ENCODE results near the gene LRRC34. TPM values are rescaled to one million over a fixed set of nuclear protein-coding genes. Genes with fewer than 3 reads are reported as not detected.

LRRC34 gene
- total and polyA plus RNA-seq, 7 experiments from 2014 or later = 0.26 to 3.7 (median 0.40) TPM

GRCh38 chr3:169764882-169765612 is 47.7 kb downstream of the LRRC34 start, which contains the start of gene TERC:
TERC (minus strand) TSS chr3:169765060.
- Histone ChIP-seq H3K27me3 (ENCODE audit: control insufficient read depth in 2 of 2, insufficient read depth in 2 of 2, low read length in 2 of 2) (no peaks in the 10 kb centered on the region), H3K36me3 (ENCODE audit: control insufficient read depth in 2 of 3, insufficient read depth in 3 of 3, low read length in 3 of 3) (peaks cover 0 to 10% (median 0%) of the 10 kb centered on the region in 3 experiments), H3K4me3 (ENCODE audit: low read length) (peak within 1 kb of the TSS; percentile 88), H3K27ac (ENCODE audit: low read depth, low read length) (peak within 1 kb of the TSS; percentile 98), H3K4me1 (ENCODE audit: control insufficient read depth in 2 of 2, insufficient read depth in 2 of 2, low read length in 2 of 2) (peaks cover 10 to 14% of the 10 kb centered on the region in 2 donors), H3K9me3 (ENCODE audit: control insufficient read depth in 2 of 3, low read length in 3 of 3) (no peaks in the 10 kb centered on the region)
- Mint-ChIP-seq H3K27ac (peak within 1 kb of the TSS; percentile 96 to 100 (median 99)), H3K4me1 (peaks cover 6 to 40% (median 35%) of the 10 kb centered on the region in 7 donors), H3K27me3 (no peaks in the 10 kb centered on the region), H3K36me3 (peaks cover 0 to 5% (median 0%) of the 10 kb centered on the region in 5 donors), H3K9me3 (peaks cover 0 to 5% (median 3%) of the 10 kb centered on the region in 11 donors), H3K4me3 (peak within 1 kb of the TSS; percentile 89 to 99 (median 98))
- peak; percentile 91 for ATAC-seq
- intact Hi-C loops (cut with micrococcal nuclease) = loop anchor here (1.0 to 5.0 kb wide), 20 partner anchors 8 to 1694 kb away; partner anchors contain the start of genes MYNN (in 2 of the 2), PHC3 (in 2 of the 2), PRKCI (in 2 of the 2) and SKIL (in 2 of the 2)
- ChIA-PET POLR2A (interaction anchor here (0.8 to 4.2 kb wide), 12 partner anchors 8 to 1046 kb away, joined by 3 to 89 read pairs (median 4); partner anchors contain the start of genes MYNN, PRKCI, SEC62 and SKIL), CTCF (interaction anchor here (0.5 to 3.3 kb wide), 3 partner anchors 8 to 1386 kb away, joined by 3 to 15 read pairs (median 3); partner anchors contain the start of gene MYNN)
- DNase-seq = peak; percentile 72 to 96 (median 94)

- H3K36me3 Mint-ChIP-seq = peaks cover 0 to 5% (median 0%) of the 10 kb centered on the region in 5 donors
- POLR2A ChIA-PET = interaction anchor here (0.7 to 4.2 kb wide), 15 partner anchors 9 to 1047 kb away, joined by 3 to 89 read pairs (median 4); partner anchors contain the start of genes LRRC34, LRRIQ4, MYNN and PHC3
- H3K9me3 Mint-ChIP-seq = peaks cover 0 to 5% (median 3%) of the 10 kb centered on the region in 11 donors
- peak overlapping the region; percentile 89 to 99 (median 98) for H3K4me3 Mint-ChIP-seq
- H3K4me1 Mint-ChIP-seq = peaks cover 7 to 39% (median 33%) of the 10 kb centered on the region in 7 donors
- no peaks in the 10 kb centered on the region for H3K27me3 Mint-ChIP-seq
- H3K9me3 ChIP-seq (ENCODE audit: control insufficient read depth in 2 of 3, low read length in 3 of 3) = no peaks in the 10 kb centered on the region
- peak overlapping the region; percentile 88 for H3K4me3 ChIP-seq (ENCODE audit: low read length)
- intact Hi-C loops (cut with micrococcal nuclease) = loop anchor here (1.0 to 5.0 kb wide), 13 partner anchors 49 to 1694 kb away; partner anchors contain the start of genes EIF5A2 (in 1 of the 2), PHC3 (in 1 of the 2), SEC62 (in 1 of the 2) and SKIL (in 1 of the 2)
- ATAC-seq = peak; percentile 46
- DNase-seq = peak in 8 of 9 donors; percentile 58 to 79 (median 73)
- no peaks in the 10 kb centered on the region for H3K27me3 ChIP-seq (ENCODE audit: control insufficient read depth in 2 of 2, insufficient read depth in 2 of 2, low read length in 2 of 2)
- peaks cover 13 to 21% of the 10 kb centered on the region in 2 donors for H3K4me1 ChIP-seq (ENCODE audit: control insufficient read depth in 2 of 2, insufficient read depth in 2 of 2, low read length in 2 of 2)
- CTCF ChIA-PET = interaction anchor here (0.5 to 3.3 kb wide), 3 partner anchors 9 to 1387 kb away, joined by 3 to 15 read pairs (median 3); partner anchors contain the start of gene MYNN
- H3K27ac Mint-ChIP-seq = peak overlapping the region; percentile 96 to 100 (median 99)
- peak overlapping the region; percentile 98 for H3K27ac ChIP-seq (ENCODE audit: low read depth, low read length)
- H3K36me3 ChIP-seq (ENCODE audit: control insufficient read depth in 2 of 3, insufficient read depth in 3 of 3, low read length in 3 of 3) = peaks cover 0 to 7% (median 0%) of the 10 kb centered on the region in 3 experiments
Measured at GRCh38 chr3:169764312-169764881, 48.3 kb downstream of the LRRC34 start.

DNA sequence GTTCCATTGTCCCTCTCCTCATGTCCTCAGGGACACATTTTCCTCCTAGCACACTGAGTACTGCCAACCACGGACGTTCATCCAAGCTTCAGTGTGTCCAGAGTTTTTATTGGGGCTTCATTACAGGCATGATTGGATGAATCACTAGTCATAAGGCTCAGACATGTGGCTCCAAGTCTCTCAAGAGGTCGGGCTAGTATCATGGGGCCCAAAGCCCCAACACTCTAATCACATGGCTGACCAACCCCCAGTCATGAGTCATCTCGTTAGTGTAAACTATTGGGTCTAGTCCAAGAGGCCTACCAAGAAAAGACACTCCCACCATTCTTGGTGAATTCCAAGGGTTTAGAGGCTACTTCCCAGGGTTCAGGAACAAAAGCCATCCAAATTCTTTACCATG is 52.2 kb downstream of the LRRC34 start:
- Histone ChIP-seq H3K36me3 (ENCODE audit: control insufficient read depth in 2 of 3, insufficient read depth in 3 of 3, low read length in 3 of 3) (peaks cover 0 to 6% (median 0%) of the 10 kb centered on the region in 3 experiments), H3K4me1 (ENCODE audit: control insufficient read depth in 2 of 2, insufficient read depth in 2 of 2, low read length in 2 of 2) (peaks cover 25 to 26% of the 10 kb centered on the region in 2 donors), H3K27ac (ENCODE audit: low read depth, low read length) (no peak overlapping the region), H3K27me3 (ENCODE audit: control insufficient read depth in 2 of 2, insufficient read depth in 2 of 2, low read length in 2 of 2) (no peaks in the 10 kb centered on the region), H3K9me3 (ENCODE audit: control insufficient read depth in 2 of 3, low read length in 3 of 3) (no peaks in the 10 kb centered on the region), H3K4me3 (ENCODE audit: low read length) (no peak overlapping the region)
- DNase-seq = no peak
- no peak for ATAC-seq
- no peak overlapping the region for H3K27ac Mint-ChIP-seq
- peaks cover 0 to 5% (median 0%) of the 10 kb centered on the region in 5 donors for H3K27me3 Mint-ChIP-seq
- no peak overlapping the region for H3K4me3 Mint-ChIP-seq
- H3K36me3 Mint-ChIP-seq = peaks cover 0 to 5% (median 0%) of the 10 kb centered on the region in 5 donors
- H3K9me3 Mint-ChIP-seq = peaks cover 0 to 3% (median 0%) of the 10 kb centered on the region in 11 donors
- intact Hi-C loops (cut with micrococcal nuclease) = loop anchor here (5.0 kb wide), 5 partner anchors 347 to 1107 kb away; no protein-coding TSS in a partner anchor
- H3K4me1 Mint-ChIP-seq = peaks cover 14 to 51% (median 39%) of the 10 kb centered on the region in 7 donors
- ChIA-PET CTCF (interaction anchor here (0.6 to 1.2 kb wide), 4 partner anchors 23 to 597 kb away, joined by 3 read pairs; partner anchors contain the start of gene SKIL), POLR2A (no interaction called here)

DNA sequence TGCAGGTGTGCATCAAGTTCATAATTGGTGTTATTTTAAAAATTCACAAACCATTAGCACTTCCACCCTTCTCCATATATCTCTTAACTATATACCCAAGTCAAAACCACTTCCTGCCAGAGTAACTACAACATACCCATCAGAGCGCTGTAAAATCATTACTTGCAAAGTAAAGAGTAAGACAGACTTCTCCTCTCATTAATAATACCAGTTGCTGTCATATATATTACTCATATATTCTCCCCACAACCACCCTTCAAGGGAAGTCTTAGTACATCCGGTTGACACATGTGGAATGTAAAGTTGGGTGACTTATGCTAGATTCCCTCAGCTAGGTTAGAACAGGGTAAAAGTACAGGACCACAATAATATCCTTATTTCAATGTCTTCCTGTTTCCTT is 53.4 kb downstream of the LRRC34 start:
- ChIA-PET POLR2A (interaction anchor here (1.0 to 1.2 kb wide), 2 partner anchors 10 to 105 kb away, joined by 3 read pairs; partner anchors contain the start of gene ACTRT3), CTCF (no interaction called here)
- peaks cover 0 to 2% (median 0%) of the 10 kb centered on the region in 5 donors for H3K36me3 Mint-ChIP-seq
- Histone ChIP-seq H3K9me3 (ENCODE audit: control insufficient read depth in 2 of 3, low read length in 3 of 3) (no peaks in the 10 kb centered on the region), H3K27ac (ENCODE audit: low read depth, low read length) (no peak overlapping the region), H3K27me3 (ENCODE audit: control insufficient read depth in 2 of 2, insufficient read depth in 2 of 2, low read length in 2 of 2) (no peaks in the 10 kb centered on the region), H3K4me1 (ENCODE audit: control insufficient read depth in 2 of 2, insufficient read depth in 2 of 2, low read length in 2 of 2) (peaks cover 23 to 25% of the 10 kb centered on the region in 2 donors), H3K36me3 (ENCODE audit: control insufficient read depth in 2 of 3, insufficient read depth in 3 of 3, low read length in 3 of 3) (peaks cover 0 to 1% (median 0%) of the 10 kb centered on the region in 3 experiments), H3K4me3 (ENCODE audit: low read length) (no peak overlapping the region)
- peak; percentile 49 for ATAC-seq
- H3K4me1 Mint-ChIP-seq = peaks cover 14 to 44% (median 30%) of the 10 kb centered on the region in 7 donors
- intact Hi-C loops (cut with micrococcal nuclease) = no loop called here
- DNase-seq = peak in 3 of 9 donors; percentile 25 to 37 (median 32)
- H3K27ac Mint-ChIP-seq = peak overlapping the region; percentile 16 to 78 (median 27)
- H3K4me3 Mint-ChIP-seq = peak overlapping the region in 8 of 10 donors; percentile 3 to 69 (median 35)
- H3K27me3 Mint-ChIP-seq = peaks cover 0 to 10% (median 0%) of the 10 kb centered on the region in 5 donors
- peaks cover 0 to 3% (median 0%) of the 10 kb centered on the region in 11 donors for H3K9me3 Mint-ChIP-seq

- CTCF ChIA-PET = no interaction called here
Measured at GRCh38 chr3:169758359-169758994, 54.2 kb downstream of the LRRC34 start.

More at GRCh38 chr3:169758359-169758994, 54.2 kb downstream of the LRRC34 start:
- Histone ChIP-seq H3K36me3 (ENCODE audit: control insufficient read depth in 2 of 3, insufficient read depth in 3 of 3, low read length in 3 of 3) (no peaks in the 10 kb centered on the region), H3K4me3 (ENCODE audit: low read length) (no peak overlapping the region), H3K4me1 (ENCODE audit: control insufficient read depth in 2 of 2, insufficient read depth in 2 of 2, low read length in 2 of 2) (peaks cover 15 to 18% of the 10 kb centered on the region in 2 donors), H3K27ac (ENCODE audit: low read depth, low read length) (no peak overlapping the region), H3K9me3 (ENCODE audit: control insufficient read depth in 2 of 3, low read length in 3 of 3) (no peaks in the 10 kb centered on the region), H3K27me3 (ENCODE audit: control insufficient read depth in 2 of 2, insufficient read depth in 2 of 2, low read length in 2 of 2) (no peaks in the 10 kb centered on the region)
- Mint-ChIP-seq H3K4me3 (no peak overlapping the region), H3K27ac (peak overlapping the region in 2 of 9 donors; percentile 17 to 78), H3K27me3 (peaks cover 0 to 12% (median 0%) of the 10 kb centered on the region in 5 donors), H3K9me3 (peaks cover 0 to 3% (median 0%) of the 10 kb centered on the region in 11 donors), H3K36me3 (peaks cover 0 to 2% (median 0%) of the 10 kb centered on the region in 5 donors), H3K4me1 (peaks cover 11 to 37% (median 22%) of the 10 kb centered on the region in 7 donors)
- POLR2A ChIA-PET = interaction anchor here (1.2 kb wide), 1 partner anchor 11 kb away, joined by 3 read pairs; the partner anchor contains the start of gene ACTRT3
- DNase-seq (no peak), ATAC-seq (no peak)
- intact Hi-C loops (cut with micrococcal nuclease) = no loop called here

Data from naive thymus-derived CD4-positive, alpha-beta T cell (primary cell).